Measurements from ENCODE around the gene POLR3GL.

The POLR3GL gene

DNA sequence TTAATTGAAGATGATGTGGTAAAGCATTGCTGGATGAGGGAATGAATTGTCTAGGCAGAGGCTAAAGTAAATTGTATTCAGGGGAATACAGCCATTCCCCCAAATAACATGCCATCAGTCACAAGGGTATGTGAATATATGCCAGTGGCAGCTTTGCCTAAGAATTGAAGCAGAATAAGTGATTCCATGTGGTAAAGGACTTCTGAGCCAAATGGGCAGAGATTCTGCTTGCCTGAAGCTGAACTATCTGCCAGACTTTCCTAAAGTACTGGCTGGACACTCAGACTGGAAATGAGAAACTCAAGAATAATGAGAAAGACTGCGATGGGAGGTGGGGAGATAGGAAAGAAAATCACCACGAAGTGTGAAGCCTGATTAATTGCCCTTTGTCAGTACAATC lies 9.1 kb upstream of the POLR3GL start:
- H3K36me3 ChIP-seq (ENCODE audit: control insufficient read depth, insufficient read depth, low read length) = no peaks in the 10 kb centered on the region
- no peaks in the 10 kb centered on the region for H3K9me3 ChIP-seq (ENCODE audit: control insufficient read depth, low read length)
- peaks cover 13% of the 10 kb centered on the region for H3K4me1 ChIP-seq (ENCODE audit: control insufficient read depth, insufficient read depth, low read length)
- H3K27me3 ChIP-seq (ENCODE audit: control insufficient read depth, insufficient read depth, low read length) = peaks cover 15% of the 10 kb centered on the region
- H3K9ac ChIP-seq (ENCODE audit: low read length) = no peak overlapping the region
- H3K4me3 ChIP-seq (ENCODE audit: low read length) = no peak overlapping the region

DNA sequence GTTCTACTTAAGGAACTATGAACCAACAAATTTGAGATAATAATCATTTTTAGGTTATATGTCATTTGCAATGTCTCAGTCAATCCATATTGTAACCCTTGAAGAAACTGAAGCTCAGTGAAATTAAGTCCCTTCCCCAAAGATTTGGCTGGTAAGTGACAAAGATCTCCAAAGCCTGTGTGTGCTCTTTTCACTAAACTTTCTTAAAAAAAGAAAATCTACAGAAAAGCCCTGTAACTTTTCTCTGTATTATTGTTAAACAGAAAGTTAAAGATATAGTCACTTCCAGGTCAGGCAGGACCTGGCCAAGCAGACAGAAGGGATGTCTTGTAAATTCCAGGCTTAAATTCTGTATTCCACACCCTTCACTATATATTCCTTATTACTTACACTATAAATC lies 8.1 kb upstream of the POLR3GL start:
- Histone ChIP-seq H3K27me3 (ENCODE audit: control insufficient read depth, insufficient read depth, low read length) (peaks cover 24% of the 10 kb centered on the region), H3K36me3 (ENCODE audit: control insufficient read depth, insufficient read depth, low read length) (no peaks in the 10 kb centered on the region), H3K4me1 (ENCODE audit: control insufficient read depth, insufficient read depth, low read length) (peaks cover 22% of the 10 kb centered on the region), H3K9me3 (ENCODE audit: control insufficient read depth, low read length) (no peaks in the 10 kb centered on the region), H3K4me3 (ENCODE audit: low read length) (no peak overlapping the region), H3K9ac (ENCODE audit: low read length) (peak overlapping the region; percentile 11)

DNA sequence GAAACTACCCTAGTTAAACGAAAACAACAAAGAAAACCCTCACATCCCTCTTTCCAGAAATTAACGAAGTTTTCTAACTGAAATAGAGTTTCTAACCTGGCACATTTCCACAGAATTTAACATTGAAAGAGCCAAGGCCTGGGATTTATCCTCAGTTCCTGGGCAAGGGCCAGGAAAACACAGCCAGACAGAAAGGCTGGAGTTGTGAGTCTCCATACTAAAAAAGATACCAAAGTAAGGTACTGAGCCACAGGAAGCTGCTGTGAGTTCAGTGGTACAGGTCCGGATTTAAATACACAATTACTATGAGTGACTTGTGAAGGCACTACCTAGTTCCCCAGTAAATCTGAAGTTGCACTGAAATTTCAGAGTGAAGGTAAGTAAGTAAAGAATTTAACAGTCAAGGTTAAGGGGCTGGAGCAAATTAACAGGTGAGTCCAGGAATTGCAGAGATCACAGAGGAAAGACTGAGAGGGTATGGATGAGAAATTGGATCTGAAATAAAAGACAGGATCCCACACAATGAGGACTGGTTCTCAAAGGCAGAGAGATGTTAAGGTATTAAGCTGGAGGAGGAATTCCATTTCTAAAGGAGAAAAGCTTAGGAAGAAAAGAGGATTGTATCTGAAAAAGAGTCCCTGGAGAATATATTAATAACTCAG lies 7.6 kb upstream of the POLR3GL start:
- Histone ChIP-seq H3K9ac (ENCODE audit: low read length) (peak overlapping the region; percentile 11), H3K36me3 (ENCODE audit: control insufficient read depth, insufficient read depth, low read length) (no peaks in the 10 kb centered on the region), H3K4me3 (ENCODE audit: low read length) (peak overlapping the region; percentile 7), H3K4me1 (ENCODE audit: control insufficient read depth, insufficient read depth, low read length) (peaks cover 27% of the 10 kb centered on the region), H3K9me3 (ENCODE audit: control insufficient read depth, low read length) (no peaks in the 10 kb centered on the region), H3K27me3 (ENCODE audit: control insufficient read depth, insufficient read depth, low read length) (peaks cover 30% of the 10 kb centered on the region)

DNA sequence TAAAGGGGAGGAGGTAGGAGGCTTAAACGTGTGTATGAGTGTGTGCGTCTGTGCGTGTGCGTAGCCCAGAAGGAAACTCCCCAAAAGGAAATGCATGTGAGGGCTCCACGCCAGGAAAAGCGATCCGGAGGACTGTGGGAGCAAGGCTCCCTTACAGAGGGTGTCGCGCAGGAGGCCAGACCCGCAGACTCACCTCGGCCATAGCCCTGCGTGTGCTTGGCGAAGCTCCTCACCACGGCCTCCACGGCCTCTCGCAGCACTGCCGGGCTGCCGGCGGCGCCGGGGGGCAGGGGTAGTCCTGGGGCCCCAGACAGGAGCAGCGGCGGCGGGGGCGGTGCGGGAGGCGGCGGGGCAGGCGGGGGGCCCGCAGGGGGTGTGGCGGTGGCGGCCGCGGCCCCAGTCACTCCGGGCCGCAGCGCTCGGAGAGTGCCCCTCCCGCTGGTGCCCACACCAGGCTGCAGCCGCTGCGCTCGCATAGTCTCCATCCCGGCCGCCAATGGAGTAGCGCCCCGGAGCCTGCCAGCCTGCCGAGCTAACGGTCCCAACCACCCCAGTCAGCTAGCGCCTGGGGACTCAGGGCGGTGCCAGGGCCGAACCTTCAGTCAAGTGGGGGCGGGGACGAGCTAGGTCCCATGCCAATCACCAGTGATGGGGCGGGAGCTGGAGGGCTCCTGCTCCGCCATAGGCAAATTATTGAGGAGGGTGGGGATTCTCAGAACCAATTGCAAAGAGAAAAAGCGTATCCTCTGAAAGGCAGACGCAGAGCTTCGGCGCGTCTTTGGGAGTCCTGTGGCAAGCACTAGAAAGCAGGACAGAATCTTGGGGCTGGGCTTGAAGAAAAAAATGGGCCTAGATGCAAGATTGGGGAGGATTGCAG lies 6.8 kb upstream of the POLR3GL start, which contains the start of gene LIX1L:
LIX1L (minus strand) TSS at position 575 of the 877 bp plus-strand sequence; CDS start at position 485, 90 bp downstream.
- peak within 1 kb of the TSS; percentile 11 for H3K9ac ChIP-seq (ENCODE audit: low read length)
- peak within 1 kb of the TSS; percentile 7 for H3K4me3 ChIP-seq (ENCODE audit: low read length)
- peaks cover 34% of the 10 kb centered on the region for H3K27me3 ChIP-seq (ENCODE audit: control insufficient read depth, insufficient read depth, low read length)
- H3K9me3 ChIP-seq (ENCODE audit: control insufficient read depth, low read length) = no peaks in the 10 kb centered on the region
- H3K4me1 ChIP-seq (ENCODE audit: control insufficient read depth, insufficient read depth, low read length) = peaks cover 32% of the 10 kb centered on the region
- H3K36me3 ChIP-seq (ENCODE audit: control insufficient read depth, insufficient read depth, low read length) = no peaks in the 10 kb centered on the region

DNA sequence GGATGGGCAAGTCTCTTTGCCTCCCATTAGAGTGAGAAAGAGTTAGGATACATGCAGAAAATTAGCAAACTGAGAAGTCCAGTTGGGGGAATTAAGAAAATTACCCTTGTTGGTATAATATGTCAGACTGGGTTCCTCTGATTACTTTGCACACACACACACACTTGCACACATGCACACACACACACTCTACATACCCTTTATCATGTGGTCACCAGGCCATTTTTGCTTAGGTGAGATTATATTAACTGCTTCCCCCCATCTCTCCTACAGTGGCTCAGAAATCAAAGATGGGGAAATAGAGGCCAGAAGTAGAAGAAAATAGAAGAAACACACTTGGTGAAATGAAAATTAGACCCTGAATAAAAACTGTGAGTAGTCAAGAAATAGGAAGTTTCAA lies 5.8 kb upstream of the POLR3GL start:
- H3K4me1 ChIP-seq (ENCODE audit: control insufficient read depth, insufficient read depth, low read length) = peaks cover 43% of the 10 kb centered on the region
- H3K4me3 ChIP-seq (ENCODE audit: low read length) = no peak overlapping the region
- peaks cover 34% of the 10 kb centered on the region for H3K27me3 ChIP-seq (ENCODE audit: control insufficient read depth, insufficient read depth, low read length)
- no peaks in the 10 kb centered on the region for H3K36me3 ChIP-seq (ENCODE audit: control insufficient read depth, insufficient read depth, low read length)
- H3K9ac ChIP-seq (ENCODE audit: low read length) = no peak overlapping the region
- H3K9me3 ChIP-seq (ENCODE audit: control insufficient read depth, low read length) = no peaks in the 10 kb centered on the region

DNA sequence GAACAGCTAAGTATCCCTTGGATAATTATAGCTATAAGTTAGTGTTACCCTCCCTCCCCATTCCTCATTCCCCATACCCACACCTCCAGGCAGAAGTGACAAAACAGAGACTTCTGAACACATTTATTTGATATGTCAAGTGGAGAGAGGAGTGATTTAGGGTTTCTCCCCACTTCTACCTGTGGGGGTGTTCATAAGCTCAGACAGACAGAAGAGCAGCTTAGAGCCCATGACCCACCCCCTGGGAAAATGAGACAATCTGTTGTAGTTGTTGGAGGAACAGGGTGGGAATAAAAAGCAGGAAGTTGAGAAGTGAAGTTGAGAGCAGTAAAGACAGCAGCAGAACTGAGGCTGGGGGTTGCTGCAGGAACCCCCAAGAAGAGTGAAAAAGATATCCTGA lies 5.2 kb upstream of the POLR3GL start:
- Histone ChIP-seq H3K4me3 (ENCODE audit: low read length) (no peak overlapping the region), H3K9ac (ENCODE audit: low read length) (no peak overlapping the region), H3K9me3 (ENCODE audit: control insufficient read depth, low read length) (no peaks in the 10 kb centered on the region)

DNA sequence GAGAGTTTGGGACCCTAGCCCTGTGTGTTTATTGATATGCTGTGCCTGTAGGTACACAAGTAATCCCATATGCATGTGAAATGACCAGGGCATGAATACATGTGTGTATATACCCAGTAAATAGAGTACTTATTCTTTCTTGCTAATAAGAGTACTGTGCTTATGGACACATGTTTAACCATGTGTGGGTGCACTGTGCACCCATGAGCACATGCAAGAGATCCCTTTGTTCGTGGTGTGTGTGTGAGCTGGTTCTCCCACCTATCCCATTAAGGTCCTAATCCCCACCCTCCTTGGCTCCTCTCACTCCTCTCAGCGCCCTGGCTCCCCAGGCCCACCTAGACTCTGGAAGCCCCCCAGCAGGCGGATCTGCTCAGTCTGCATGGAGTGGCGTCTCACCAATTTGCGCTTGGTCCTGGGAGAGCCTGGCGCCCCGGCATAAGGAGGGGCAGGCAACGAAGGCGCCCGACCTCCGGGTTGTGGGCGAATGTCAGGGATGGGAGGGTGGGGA lies 4.5 kb upstream of the POLR3GL start:
- H3K4me3 ChIP-seq (ENCODE audit: low read length) = no peak overlapping the region
- H3K9me3 ChIP-seq (ENCODE audit: control insufficient read depth, low read length) = no peaks in the 10 kb centered on the region
- no peaks in the 10 kb centered on the region for H3K36me3 ChIP-seq (ENCODE audit: control insufficient read depth, insufficient read depth, low read length)
- H3K27me3 ChIP-seq (ENCODE audit: control insufficient read depth, insufficient read depth, low read length) = peaks cover 34% of the 10 kb centered on the region
- H3K9ac ChIP-seq (ENCODE audit: low read length) = no peak overlapping the region
- peaks cover 40% of the 10 kb centered on the region for H3K4me1 ChIP-seq (ENCODE audit: control insufficient read depth, insufficient read depth, low read length)

More for the DNA sequence above, 5.2 kb upstream of the POLR3GL start:
- Histone ChIP-seq H3K4me1 (ENCODE audit: control insufficient read depth, insufficient read depth, low read length) (peaks cover 46% of the 10 kb centered on the region), H3K27me3 (ENCODE audit: control insufficient read depth, insufficient read depth, low read length) (peaks cover 34% of the 10 kb centered on the region), H3K36me3 (ENCODE audit: control insufficient read depth, insufficient read depth, low read length) (no peaks in the 10 kb centered on the region)

DNA sequence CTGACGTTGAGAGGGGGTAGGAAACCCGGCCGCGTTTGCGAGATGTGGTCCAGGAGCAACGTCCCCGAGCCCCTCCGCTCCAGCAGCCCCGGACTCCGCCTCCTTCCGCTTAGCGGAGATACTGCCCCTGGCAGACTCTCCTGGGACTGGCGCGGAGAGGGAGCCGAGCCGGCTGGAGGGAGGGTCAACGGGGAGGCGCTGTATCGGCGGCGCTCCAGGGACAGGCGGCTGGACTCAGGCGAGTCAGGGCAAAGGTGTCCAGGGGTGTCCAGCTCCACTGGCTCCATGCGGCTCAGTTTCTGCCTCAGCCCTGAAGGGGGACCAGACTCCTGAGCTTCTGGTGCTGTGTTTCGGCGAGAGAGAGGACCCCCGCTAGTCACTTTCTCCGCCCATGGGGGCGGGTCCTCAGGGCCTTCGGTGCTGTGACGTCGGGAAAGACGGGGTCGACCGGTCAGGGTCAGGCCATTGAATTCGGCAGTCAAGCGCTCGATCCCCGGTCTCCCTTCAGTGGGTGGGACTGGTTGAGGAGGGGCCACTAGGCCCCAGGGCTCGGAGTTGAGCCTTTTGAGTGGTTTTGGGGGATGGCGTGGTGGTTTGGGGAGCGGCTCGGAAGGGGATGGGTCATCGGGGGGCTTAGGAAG lies 3.9 kb upstream of the POLR3GL start:
- Histone ChIP-seq H3K36me3 (ENCODE audit: control insufficient read depth, insufficient read depth, low read length) (no peaks in the 10 kb centered on the region), H3K4me3 (ENCODE audit: low read length) (peak overlapping the region; percentile 52), H3K27me3 (ENCODE audit: control insufficient read depth, insufficient read depth, low read length) (peaks cover 34% of the 10 kb centered on the region), H3K9me3 (ENCODE audit: control insufficient read depth, low read length) (no peaks in the 10 kb centered on the region), H3K9ac (ENCODE audit: low read length) (peak overlapping the region; percentile 51), H3K4me1 (ENCODE audit: control insufficient read depth, insufficient read depth, low read length) (peaks cover 43% of the 10 kb centered on the region)

DNA sequence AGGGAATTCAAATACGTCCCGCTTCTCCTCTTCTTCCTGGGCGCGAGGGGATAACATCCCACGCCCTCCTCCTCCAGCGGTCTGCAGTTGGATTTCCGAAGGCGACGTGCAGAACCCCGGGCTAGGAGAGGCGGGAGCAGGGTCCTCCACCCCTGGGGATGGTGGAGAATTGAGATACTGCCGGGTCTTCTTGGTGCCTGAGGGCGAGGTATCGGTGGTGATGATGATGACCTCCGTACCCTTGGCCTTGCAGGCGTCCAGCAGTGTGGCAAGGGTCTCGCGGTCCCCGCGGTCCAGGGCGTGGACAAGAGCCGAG lies 3.4 kb upstream of the POLR3GL start:
- H3K9ac ChIP-seq (ENCODE audit: low read length) = peak overlapping the region; percentile 51
- no peaks in the 10 kb centered on the region for H3K9me3 ChIP-seq (ENCODE audit: control insufficient read depth, low read length)
- H3K4me1 ChIP-seq (ENCODE audit: control insufficient read depth, insufficient read depth, low read length) = peaks cover 41% of the 10 kb centered on the region
- H3K36me3 ChIP-seq (ENCODE audit: control insufficient read depth, insufficient read depth, low read length) = no peaks in the 10 kb centered on the region
- peak overlapping the region; percentile 52 for H3K4me3 ChIP-seq (ENCODE audit: low read length)
- H3K27me3 ChIP-seq (ENCODE audit: control insufficient read depth, insufficient read depth, low read length) = peaks cover 34% of the 10 kb centered on the region

DNA sequence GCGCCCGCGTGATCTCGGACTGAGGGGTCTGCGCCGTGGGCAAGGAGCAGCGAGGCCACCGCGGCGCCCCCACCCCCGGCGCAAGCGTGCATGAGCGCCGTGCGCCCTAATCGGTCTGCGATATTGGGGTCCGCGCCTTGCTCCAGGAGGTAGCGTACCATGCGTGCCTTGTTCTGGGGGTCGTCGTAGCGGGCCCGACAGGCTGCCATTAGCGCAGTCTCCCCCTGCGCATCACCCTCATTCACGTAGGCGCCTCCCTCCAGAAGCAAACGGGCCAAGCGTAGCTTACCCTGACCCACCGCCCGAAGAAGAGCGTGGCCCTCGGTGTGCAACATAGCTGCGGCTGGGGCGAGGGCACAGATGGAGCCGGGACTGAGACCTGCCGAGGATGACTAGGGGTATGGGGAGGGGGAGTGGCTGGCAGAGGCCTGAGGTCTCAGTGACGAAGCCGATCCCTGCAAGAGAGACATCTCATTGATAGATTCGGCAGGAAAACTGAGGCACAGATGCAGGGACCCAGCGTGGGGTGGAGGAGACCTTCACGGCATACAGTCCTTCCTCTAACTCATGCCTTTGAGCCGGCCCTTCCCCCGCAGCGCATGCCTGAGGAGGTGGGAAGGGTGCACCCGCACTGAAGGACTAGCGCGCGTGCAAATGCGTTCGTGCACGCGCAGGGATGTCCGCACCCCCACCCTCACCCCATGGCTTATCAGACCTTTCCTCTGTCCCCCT lies 2.9 kb upstream of the POLR3GL start:
- Histone ChIP-seq H3K4me1 (ENCODE audit: control insufficient read depth, insufficient read depth, low read length) (peaks cover 41% of the 10 kb centered on the region), H3K4me3 (ENCODE audit: low read length) (peak overlapping the region; percentile 52), H3K36me3 (ENCODE audit: control insufficient read depth, insufficient read depth, low read length) (no peaks in the 10 kb centered on the region), H3K9me3 (ENCODE audit: control insufficient read depth, low read length) (no peaks in the 10 kb centered on the region), H3K27me3 (ENCODE audit: control insufficient read depth, insufficient read depth, low read length) (peaks cover 34% of the 10 kb centered on the region), H3K9ac (ENCODE audit: low read length) (peak overlapping the region; percentile 51)

DNA sequence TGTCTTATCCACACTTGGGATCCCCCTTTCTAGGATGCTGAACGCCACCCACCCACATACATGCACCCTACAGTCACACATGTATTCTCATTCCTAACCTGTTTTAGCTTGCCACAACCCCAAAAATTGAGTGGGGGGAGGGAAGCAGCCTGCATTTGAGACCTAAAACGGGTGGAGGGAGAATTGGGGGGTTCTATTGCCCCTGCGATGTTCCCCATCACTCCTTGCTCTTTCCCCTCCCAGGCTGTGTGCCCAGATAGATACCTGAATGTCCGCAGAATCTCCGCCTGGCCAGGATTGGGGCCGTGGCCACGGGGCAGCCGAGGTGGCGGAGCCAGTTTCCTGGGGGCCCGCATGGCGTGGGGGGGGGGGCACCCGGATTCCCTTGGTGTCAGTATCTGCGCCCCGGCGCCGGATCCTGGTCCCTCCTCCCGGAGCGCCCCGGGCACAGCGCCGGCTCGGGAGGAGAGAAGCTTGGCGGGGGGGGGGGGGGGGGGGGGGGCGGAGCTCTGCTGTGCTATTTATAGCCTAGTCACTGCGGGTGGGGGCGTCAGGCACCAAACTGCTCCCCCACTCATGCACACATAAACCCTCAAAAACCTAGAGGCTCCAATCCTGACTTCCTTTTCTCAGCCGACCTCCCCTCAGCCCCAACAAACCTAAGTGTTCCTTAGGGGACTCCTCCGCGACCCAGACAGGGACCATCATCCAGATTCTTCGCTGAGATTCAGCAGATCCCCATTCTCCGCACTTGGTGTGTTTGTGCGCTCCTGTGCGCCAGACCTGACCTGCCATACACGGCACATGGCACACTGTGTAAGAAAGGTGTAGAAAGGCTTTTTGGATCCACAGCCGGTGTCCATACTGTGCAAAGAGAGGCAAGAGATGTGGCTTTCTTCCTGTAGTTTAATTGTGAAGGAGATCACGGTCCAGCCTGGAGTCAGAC lies 2.1 kb upstream of the POLR3GL start:
- peaks cover 41% of the 10 kb centered on the region for H3K4me1 ChIP-seq (ENCODE audit: control insufficient read depth, insufficient read depth, low read length)
- peak overlapping the region; percentile 51 for H3K9ac ChIP-seq (ENCODE audit: low read length)
- H3K9me3 ChIP-seq (ENCODE audit: control insufficient read depth, low read length) = no peaks in the 10 kb centered on the region
- no peaks in the 10 kb centered on the region for H3K36me3 ChIP-seq (ENCODE audit: control insufficient read depth, insufficient read depth, low read length)
- peaks cover 34% of the 10 kb centered on the region for H3K27me3 ChIP-seq (ENCODE audit: control insufficient read depth, insufficient read depth, low read length)
- H3K4me3 ChIP-seq (ENCODE audit: low read length) = peak overlapping the region; percentile 11
